ENCODE measurements around the gene MARK4.

DNA sequence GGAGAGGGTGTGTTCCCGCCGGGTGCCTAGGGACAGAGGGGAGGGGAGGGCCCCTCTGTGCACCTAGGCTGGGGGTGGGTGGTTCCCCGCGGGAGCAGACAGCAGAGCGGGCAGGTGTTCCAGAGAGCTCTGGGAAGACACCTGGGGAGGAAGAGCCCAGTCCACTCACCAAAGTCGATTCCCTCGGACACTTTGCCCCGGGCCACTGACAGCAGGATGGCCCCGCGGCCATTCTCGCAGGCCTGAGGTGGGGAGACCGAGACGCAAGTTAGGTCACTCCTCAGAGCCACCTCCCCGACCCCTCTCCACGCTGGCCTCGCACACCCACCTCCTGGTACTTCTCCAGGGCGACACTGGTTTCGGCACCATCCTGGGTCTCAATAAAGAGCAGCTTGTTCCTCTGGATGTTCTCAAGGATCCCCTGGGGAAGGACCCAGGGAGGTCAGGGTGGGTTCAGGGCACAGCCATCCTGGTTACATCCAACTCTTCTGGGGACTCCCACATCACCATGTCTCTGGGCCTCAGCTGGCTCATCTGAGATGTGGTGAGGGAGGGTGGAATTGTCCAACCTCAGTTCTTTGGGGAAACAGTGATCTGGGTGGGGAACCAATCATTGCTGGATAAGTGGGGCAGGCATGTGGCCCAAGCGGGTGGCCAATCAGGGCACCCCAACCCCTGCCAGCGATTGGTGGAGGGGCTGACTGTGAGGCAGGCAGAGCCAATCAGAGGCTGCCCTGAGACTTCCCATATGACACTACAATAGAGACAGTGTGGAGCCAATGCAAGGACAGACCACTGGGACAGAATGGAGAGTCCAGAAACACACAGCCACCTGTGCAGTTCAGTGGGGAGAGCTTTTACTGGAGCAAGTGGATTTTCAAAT lies 102.1 kb downstream of the MARK4 start:
- no peak for TF ChIP-seq CTCF (IDR thresholded peaks at IDR 0.05; ENCODE audit: insufficient read depth, low read length)
- TF ChIP-seq POLR2AphosphoS5 (IDR thresholded peaks at IDR 0.05; ENCODE audit: low read depth) = no peak
- TF ChIP-seq GABPA (IDR thresholded peaks at IDR 0.05; ENCODE audit: low read depth) = no peak

Data from HL-60 (cell line).